Measurements from ENCODE around the gene C2CD2.

C2CD2 gene

GRCh38 chr21:41867313-41867712 lies 86.5 kb downstream of the C2CD2 start:
- Mint-ChIP-seq H3K36me3 (no peaks in the 10 kb centered on the region), H3K27me3 (no peaks in the 10 kb centered on the region), H3K9me3 (no peaks in the 10 kb centered on the region), H3K4me1 (peaks cover 19% of the 10 kb centered on the region), H3K27ac (no peak overlapping the region), H3K4me3 (no peak overlapping the region)
- DNase-seq = no peak
- CTCF ChIA-PET = interaction anchor here (0.8 kb wide), 1 partner anchor 10 kb away, joined by 3 read pairs; no protein-coding TSS in a partner anchor

GRCh38 chr21:41866274-41866809 lies 87.5 kb downstream of the C2CD2 start:
- Mint-ChIP-seq H3K36me3 (no peaks in the 10 kb centered on the region), H3K4me1 (peaks cover 19% of the 10 kb centered on the region)
- CTCF ChIA-PET = interaction anchor here (1.5 kb wide), 1 partner anchor 241 kb away, joined by 5 read pairs; no protein-coding TSS in a partner anchor

GRCh38 chr21:41865002-41865777 lies 88.6 kb downstream of the C2CD2 start:
- Mint-ChIP-seq H3K9me3 (no peaks in the 10 kb centered on the region), H3K27ac (peak overlapping the region; percentile 11), H3K36me3 (no peaks in the 10 kb centered on the region), H3K4me1 (peaks cover 19% of the 10 kb centered on the region), H3K27me3 (no peaks in the 10 kb centered on the region), H3K4me3 (no peak overlapping the region)
- CTCF ChIA-PET = interaction anchor here (1.5 kb wide), 1 partner anchor 243 kb away, joined by 5 read pairs; no protein-coding TSS in a partner anchor
- no peak for DNase-seq

More at GRCh38 chr21:41866274-41866809, 87.5 kb downstream of the C2CD2 start:
- Mint-ChIP-seq H3K27me3 (no peaks in the 10 kb centered on the region), H3K27ac (no peak overlapping the region), H3K4me3 (no peak overlapping the region), H3K9me3 (no peaks in the 10 kb centered on the region)
- DNase-seq = no peak

- no peak overlapping the region for H3K27ac Mint-ChIP-seq
- no peaks in the 10 kb centered on the region for H3K27me3 Mint-ChIP-seq
- H3K36me3 Mint-ChIP-seq = no peaks in the 10 kb centered on the region
- CTCF ChIA-PET = no interaction called here
- H3K4me1 Mint-ChIP-seq = peaks cover 19% of the 10 kb centered on the region
- no peak for DNase-seq
- H3K9me3 Mint-ChIP-seq = no peaks in the 10 kb centered on the region
- no peak overlapping the region for H3K4me3 Mint-ChIP-seq
Observed at GRCh38 chr21:41864311-41865001, 89.4 kb downstream of the C2CD2 start.

- Mint-ChIP-seq H3K27ac (peak overlapping the region; percentile 1), H3K36me3 (peaks cover 2% of the 10 kb centered on the region), H3K4me3 (no peak overlapping the region), H3K4me1 (peaks cover 19% of the 10 kb centered on the region), H3K9me3 (no peaks in the 10 kb centered on the region), H3K27me3 (no peaks in the 10 kb centered on the region)
- CTCF ChIA-PET = no interaction called here
- no peak for DNase-seq
Observed at GRCh38 chr21:41863439-41863740, 90.4 kb downstream of the C2CD2 start.

GRCh38 chr21:41861987-41862386 lies 91.8 kb downstream of the C2CD2 start:
- CTCF ChIA-PET = no interaction called here
- DNase-seq = no peak
- Mint-ChIP-seq H3K4me3 (no peak overlapping the region), H3K27me3 (no peaks in the 10 kb centered on the region), H3K9me3 (no peaks in the 10 kb centered on the region), H3K36me3 (peaks cover 9% of the 10 kb centered on the region), H3K4me1 (peaks cover 19% of the 10 kb centered on the region), H3K27ac (no peak overlapping the region)

- Mint-ChIP-seq H3K4me3 (no peak overlapping the region), H3K27ac (no peak overlapping the region), H3K4me1 (peaks cover 20% of the 10 kb centered on the region), H3K27me3 (no peaks in the 10 kb centered on the region), H3K36me3 (peaks cover 15% of the 10 kb centered on the region), H3K9me3 (no peaks in the 10 kb centered on the region)
- DNase-seq = no peak
- CTCF ChIA-PET = no interaction called here
Observed at GRCh38 chr21:41861255-41861654, 92.6 kb downstream of the C2CD2 start.

- Mint-ChIP-seq H3K27me3 (no peaks in the 10 kb centered on the region), H3K9me3 (no peaks in the 10 kb centered on the region), H3K4me1 (peaks cover 12% of the 10 kb centered on the region), H3K36me3 (peaks cover 19% of the 10 kb centered on the region), H3K4me3 (no peak overlapping the region), H3K27ac (no peak overlapping the region)
- DNase-seq = no peak
- CTCF ChIA-PET = interaction anchor here (1.1 to 1.4 kb wide), 2 partner anchors 249 to 258 kb away, joined by 3 to 4 read pairs; no protein-coding TSS in a partner anchor
Observed at GRCh38 chr21:41859297-41859980, 94.4 kb downstream of the C2CD2 start.

GRCh38 chr21:41858466-41859296 lies 95.1 kb downstream of the C2CD2 start:
- Mint-ChIP-seq H3K27me3 (no peaks in the 10 kb centered on the region), H3K4me3 (no peak overlapping the region), H3K27ac (no peak overlapping the region), H3K36me3 (peaks cover 22% of the 10 kb centered on the region), H3K4me1 (peaks cover 11% of the 10 kb centered on the region), H3K9me3 (no peaks in the 10 kb centered on the region)
- DNase-seq = peak; percentile 19
- CTCF ChIA-PET = interaction anchor here (1.1 kb wide), 1 partner anchor 250 kb away, joined by 3 read pairs; no protein-coding TSS in a partner anchor

- DNase-seq = peak; percentile 8
- Mint-ChIP-seq H3K4me1 (peaks cover 8% of the 10 kb centered on the region), H3K9me3 (no peaks in the 10 kb centered on the region), H3K4me3 (no peak overlapping the region), H3K27me3 (no peaks in the 10 kb centered on the region), H3K36me3 (peaks cover 28% of the 10 kb centered on the region), H3K27ac (no peak overlapping the region)
- CTCF ChIA-PET = no interaction called here
Observed at GRCh38 chr21:41857771-41858300, 96.0 kb downstream of the C2CD2 start.

- Mint-ChIP-seq H3K4me3 (no peak overlapping the region), H3K9me3 (no peaks in the 10 kb centered on the region), H3K27ac (peak overlapping the region; percentile 73), H3K27me3 (no peaks in the 10 kb centered on the region), H3K4me1 (peaks cover 4% of the 10 kb centered on the region), H3K36me3 (peaks cover 28% of the 10 kb centered on the region)
- CTCF ChIA-PET = interaction anchor here (0.6 kb wide), 1 partner anchor 22 kb away, joined by 3 read pairs; no protein-coding TSS in a partner anchor
- no peak for DNase-seq
Observed at GRCh38 chr21:41856572-41856971, 97.2 kb downstream of the C2CD2 start.

GRCh38 chr21:41854426-41854995 lies 99.3 kb downstream of the C2CD2 start:
- DNase-seq = peak; percentile 14
- Mint-ChIP-seq H3K36me3 (peaks cover 33% of the 10 kb centered on the region), H3K27me3 (no peaks in the 10 kb centered on the region), H3K4me1 (peaks cover 4% of the 10 kb centered on the region), H3K4me3 (no peak overlapping the region), H3K27ac (no peak overlapping the region), H3K9me3 (no peaks in the 10 kb centered on the region)
- CTCF ChIA-PET = no interaction called here

- H3K4me3 Mint-ChIP-seq = no peak overlapping the region
- peaks cover 32% of the 10 kb centered on the region for H3K36me3 Mint-ChIP-seq
- peaks cover 4% of the 10 kb centered on the region for H3K4me1 Mint-ChIP-seq
- no peaks in the 10 kb centered on the region for H3K9me3 Mint-ChIP-seq
- no peak overlapping the region for H3K27ac Mint-ChIP-seq
- CTCF ChIA-PET = no interaction called here
- H3K27me3 Mint-ChIP-seq = no peaks in the 10 kb centered on the region
- peak; percentile 8 for DNase-seq
Observed at GRCh38 chr21:41852929-41853320, 100.9 kb downstream of the C2CD2 start.
